Measurements from ENCODE around the gene RBM8A.

- peak; percentile 26 to 63 for TF ChIP-seq POLR2A (IDR thresholded peaks at IDR 0.05)
- peak in 2 of 4 experiments; percentile 5 to 36 for TF ChIP-seq CTCF (IDR thresholded peaks at IDR 0.05)
- TF ChIP-seq POLR2AphosphoS5 (IDR thresholded peaks at IDR 0.05) = peak; percentile 92
- TF ChIP-seq EP300 (IDR thresholded peaks at IDR 0.05) = no peak
Measured at GRCh38 chr1:145918144-145918991, 8.9 kb downstream of the RBM8A start, which contains the start of gene PEX11B.

Data from gastroesophageal sphincter (tissue), 3 donors.